ENCODE results near the gene TRAPPC11. TPM values are rescaled to one million over a fixed set of nuclear protein-coding genes. Genes with fewer than 3 reads are reported as not detected.

The TRAPPC11 gene
- total and polyA plus RNA-seq, 2 of the 13 experiments (the other 11 are each of a cell fraction or from before 2014, with no cell fraction given) = 18.0 to 23.2 TPM

GRCh38 chr4:183618681-183619080 lies 40.4 kb upstream of the TRAPPC11 start (continued):
- no peak for TF ChIP-seq ZNF432 (CRISPR knock-in tag; IDR thresholded peaks at IDR 0.05; ENCODE audit: borderline replicate concordance)
- no peak for TF ChIP-seq ZNF576 (CRISPR knock-in tag; IDR thresholded peaks at IDR 0.05)
- no peak for TF ChIP-seq ZNF256 (CRISPR knock-in tag; conservative IDR thresholded peaks at IDR 0.05)
- TF ChIP-seq HMG20A (CRISPR knock-in tag; IDR thresholded peaks at IDR 0.05; ENCODE audit: borderline replicate concordance) = peak; percentile 88
- no peak for TF ChIP-seq SP2 (CRISPR knock-in tag; IDR thresholded peaks at IDR 0.05)
- no peak for TF ChIP-seq KDM4B (CRISPR knock-in tag; IDR thresholded peaks at IDR 0.05)
- TF ChIP-seq KLF9 (CRISPR knock-in tag; IDR thresholded peaks at IDR 0.05; ENCODE audit: low read depth) = 0 out of 2 replicates have a peak, but pooled peaks have one; percentile 16
- TF ChIP-seq ARHGAP35 (CRISPR knock-in tag; IDR thresholded peaks at IDR 0.05; ENCODE audit: borderline replicate concordance) = no peak
- TF ChIP-seq HOMEZ (CRISPR knock-in tag; IDR thresholded peaks at IDR 0.05; ENCODE audit: low read depth) = 0 out of 2 replicates have a peak, but pooled peaks have one; percentile 27
- peak; percentile 48; the same call in 1 of the 2 replicates for TF ChIP-seq ZBTB25 (CRISPR knock-in tag; IDR thresholded peaks at IDR 0.05)
- TF ChIP-seq SYNCRIP (IDR thresholded peaks at IDR 0.05; ENCODE audit: insufficient read depth, low read depth, low read length) = no peak
- TF ChIP-seq FIP1L1 (IDR thresholded peaks at IDR 0.05; ENCODE audit: borderline replicate concordance, insufficient read depth, low read depth, low read length) = no peak
- peak; percentile 63 for TF ChIP-seq HNF4A (CRISPR knock-in tag; IDR thresholded peaks at IDR 0.05)
- TF ChIP-seq ZBTB40 (IDR thresholded peaks at IDR 0.05) = no peak
- no peak; the same call in 1 of the 2 replicates for TF ChIP-seq ZBTB40 (CRISPR knock-in tag; IDR thresholded peaks at IDR 0.05)
- no peak for TF ChIP-seq HMGXB4 (CRISPR knock-in tag; IDR thresholded peaks at IDR 0.05; ENCODE audit: borderline replicate concordance in 1 of 2, low read depth in 1 of 2)
